Adrenal gland (tissue), 12 donors: ENCODE measurements around the gene COL4A1. TPM values are rescaled to one million over a fixed set of nuclear protein-coding genes. Genes with fewer than 3 reads are reported as not detected.

Experiments used
- DNase-seq, 7 donors: peaks; one replicate each; pipeline ENCODE4 v3.0.0-alpha.2; 2019 to 2020
- H3K27ac ChIP-seq, 5 donors: fragments of 200-600 bp; sonication (generic) in 4 of 5; 1 replicate in 3 of 5; 2 replicates in 2 of 5; pipeline versions ENCODE4 v1.5.1 to v1.8.0; 2016 to 2020; ENCODE audit warnings: mild to moderate bottlenecking in 1 of 5
- H3K27me3 ChIP-seq: fragments of 200-600 bp; 2 replicates; pipeline ENCODE4 v1.8.0; 2021
- H3K36me3 ChIP-seq, 2 donors: fragments of 200-600 bp; replicated peaks in 1 of 2; 1 replicate in 1 of 2; 2 replicates in 1 of 2; pipeline versions ENCODE4 v1.5.1 to v1.8.0; 2018 to 2022
- H3K4me1 ChIP-seq, 2 donors: fragments of 200-600 bp; replicated peaks in 1 of 2; 1 replicate in 1 of 2; 2 replicates in 1 of 2; pipeline versions ENCODE4 v1.5.1 to v1.8.0; 2018 to 2021
- H3K4me3 ChIP-seq, 4 donors: fragments of 200-600 bp; sonication (generic) in 3 of 4; one replicate each; pipeline ENCODE4 v1.5.1; 2016 to 2018
- H3K9me3 ChIP-seq, 3 donors: fragments of 200-600 bp; sonication (generic) in 1 of 3; replicated peaks in 1 of 3; 1 replicate in 2 of 3; 2 replicates in 1 of 3; pipeline versions ENCODE4 v1.5.1 to v1.8.0; 2016 to 2021
- CTCF ChIP-seq, 6 experiments: fragments of 450-650 bp in 4 of 6; fragments of 200-600 bp in 2 of 6; sonication (generic) in 1 of 6; IDR thresholded peaks; 1 replicate in 5 of 6; 2 replicates in 1 of 6; pipeline versions ENCODE4 v1.5.1 to v1.8.0; 2016 to 2021; ENCODE audit warnings: antibody characterized with exemption in 6 of 6, mild to moderate bottlenecking in 2 of 6, moderate library complexity in 1 of 6
- POLR2A ChIP-seq, 2 donors: fragments of 450-650 bp; IDR thresholded peaks; one replicate each; pipeline ENCODE4 v1.6.1; 2017; ENCODE audit warnings: antibody characterized with exemption in 2 of 2, mild to moderate bottlenecking in 2 of 2, moderate library complexity in 1 of 2
- WGBS, 4 donors: extraction: QIAGEN DNeasy Blood & Tissue Kit in 2 of 4; methylation state at CpG; one replicate each; pipeline versions ENCODE4 v1.1.5 to v1.1.7; 2013 to 2017; 5-methylcytosine and 5-hydroxymethylcytosine counted together
- intact Hi-C, 2 donors: fragments of 100-400 bp; cut with DNase I; formaldehyde crosslinking; loops; one replicate each; pipeline versions ENCODE4 v1.14.1 to v1.15.0; 2022 to 2023
- polyA plus RNA-seq, 3 donors: library from polyadenylated mRNA; stranded (reverse); fragments of 200-250 nt in 2 of 3; fragments of 350-450 nt in 1 of 3; fragmentation: Illumina TruSeq in 1 of 3; extraction: RNeasy Lipid Tissue Mini Kit (QIAGEN cat#74804) in 1 of 3; gene quantifications; one replicate each; pipeline ENCODE4 v1.2.3, GENCODE V29; 2013 to 2014
- total RNA-seq, 9 donors: library from RNA; depleted of rRNA in 4 of 9; stranded (reverse); fragments of >200 nt in 4 of 9; fragments of 120-200 nt in 1 of 9; fragmentation: NEBNext Ultra II Directional in 1 of 9; extraction: Animal tissue kit (Norgen Biotek cat#: 25700) in 1 of 9; gene quantifications; one replicate each; pipeline versions ENCODE4 v1.1.0 to v1.2.4, GENCODE V29; 2013 to 2023
- donor health status: healthy with polysubstance abuse.
- donor health status: Bipolar disorder and iron deficiency.
- donor health status: DM: yes; HTN: yes; CAD: no.
- donor health status: DM: no; HTN: no; CAD: no.
- donor health status: DM: no; HTN: no; CAD: no.
- donor health status: DM: yes; HTN: yes; CAD: no.

Gene COL4A1
- total and polyA plus RNA-seq, 12 donors = 62.4 to 364 (median 183) TPM

- no peak overlapping the region for H3K4me3 ChIP-seq
- no peaks in the 10 kb centered on the region for H3K9me3 ChIP-seq
- DNase-seq = peak in 1 of 7 donors; percentile 43
- H3K27me3 ChIP-seq = no peaks in the 10 kb centered on the region
- no peak for TF ChIP-seq CTCF (IDR thresholded peaks at IDR 0.05)
- no peak for TF ChIP-seq POLR2A (IDR thresholded peaks at IDR 0.05)
- peaks cover 8 to 12% of the 10 kb centered on the region in 2 donors for H3K4me1 ChIP-seq
- H3K27ac ChIP-seq = peak overlapping the region in 2 of 5 donors; percentile 31 to 77
- WGBS, 4 donors = 65 to 71% (median 69%) methylated on average over 12 of the region's 12 CpGs
- H3K36me3 ChIP-seq = no peaks in the 10 kb centered on the region
- intact Hi-C loops = loop anchor here (10.0 kb wide), 1 partner anchor 219 kb away; no protein-coding TSS in a partner anchor
Measured at GRCh38 chr13:110225609-110226574, 81.1 kb downstream of the COL4A1 start.

GRCh38 chr13:110225003-110225402 lies 82.0 kb downstream of the COL4A1 start:
- no peak for TF ChIP-seq CTCF (IDR thresholded peaks at IDR 0.05)
- no peak for TF ChIP-seq POLR2A (IDR thresholded peaks at IDR 0.05)
- Histone ChIP-seq H3K4me1 (peaks cover 8 to 12% of the 10 kb centered on the region in 2 donors), H3K4me3 (no peak overlapping the region), H3K9me3 (no peaks in the 10 kb centered on the region), H3K36me3 (no peaks in the 10 kb centered on the region), H3K27ac (peak overlapping the region in 2 of 5 donors; percentile 31 to 62), H3K27me3 (no peaks in the 10 kb centered on the region)
- peak in 1 of 7 donors; percentile 50 for DNase-seq
- intact Hi-C loops = loop anchor here (10.0 kb wide), 1 partner anchor 220 kb away; no protein-coding TSS in a partner anchor
- WGBS, 4 donors = 92 to 97% (median 94%) methylated on average over 11 of the region's 11 CpGs

GRCh38 chr13:110224519-110224918 lies 82.4 kb downstream of the COL4A1 start:
- no peak overlapping the region for H3K4me3 ChIP-seq
- DNase-seq = no peak
- no peaks in the 10 kb centered on the region for H3K36me3 ChIP-seq
- TF ChIP-seq CTCF (IDR thresholded peaks at IDR 0.05) (no peak), POLR2A (IDR thresholded peaks at IDR 0.05) (no peak)
- no peak overlapping the region for H3K27ac ChIP-seq
- intact Hi-C loops = loop anchor here (5.0 to 10.0 kb wide), 2 partner anchors 188 to 220 kb away; no protein-coding TSS in a partner anchor
- no peaks in the 10 kb centered on the region for H3K9me3 ChIP-seq
- 83 to 89% (median 85%) methylated on average over 8 of the region's 8 CpGs for WGBS, 4 donors
- H3K27me3 ChIP-seq = no peaks in the 10 kb centered on the region
- H3K4me1 ChIP-seq = peaks cover 8 to 12% of the 10 kb centered on the region in 2 donors

GRCh38 chr13:110221406-110222117 lies 85.4 kb downstream of the COL4A1 start:
- peaks cover 8 to 25% of the 10 kb centered on the region in 2 donors for H3K4me1 ChIP-seq

More at GRCh38 chr13:110221406-110222117, 85.4 kb downstream of the COL4A1 start:
- DNase-seq = no peak
- Histone ChIP-seq H3K9me3 (no peaks in the 10 kb centered on the region), H3K36me3 (no peaks in the 10 kb centered on the region), H3K4me3 (no peak overlapping the region), H3K27ac (peak overlapping the region in 3 of 5 donors; percentile 54 to 93 (median 75)), H3K27me3 (no peaks in the 10 kb centered on the region)
- intact Hi-C loops = loop anchor here (5.0 to 10.0 kb wide), 2 partner anchors 191 to 223 kb away; no protein-coding TSS in a partner anchor
- 59 to 61% (median 60%) methylated on average over 18 of the region's 18 CpGs for WGBS, 4 donors
- no peak for TF ChIP-seq POLR2A (IDR thresholded peaks at IDR 0.05)
- TF ChIP-seq CTCF (IDR thresholded peaks at IDR 0.05) = no peak
